ENCODE results near the gene CDH12. TPM values are rescaled to one million over a fixed set of nuclear protein-coding genes. Genes with fewer than 3 reads are reported as not detected.

The CDH12 gene
- total RNA-seq, 1 experiment from 2014 or later, result not detected

DNA sequence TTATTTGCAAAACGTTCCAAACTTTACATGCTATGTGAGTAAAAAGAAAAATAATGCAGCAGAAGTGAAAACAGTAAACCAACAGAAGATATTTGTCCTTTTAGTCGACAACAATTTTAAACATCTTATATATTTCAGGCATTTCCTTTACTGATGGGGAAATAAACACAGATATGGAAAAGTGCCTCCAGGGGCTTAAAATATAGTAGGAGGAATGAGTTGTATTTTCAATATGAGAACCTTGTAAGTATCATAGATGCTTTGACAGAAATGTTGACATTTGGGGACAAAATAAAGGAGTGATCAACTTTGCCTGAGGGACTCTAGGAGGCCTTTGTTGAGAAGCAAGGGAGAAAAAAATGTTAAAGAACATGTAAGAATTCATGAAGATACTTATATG is 1043.5 kb downstream of the CDH12 start:
- H3K9me2 ChIP-seq (replicated peaks; ENCODE audit: insufficient read depth, low read length), result no peaks in the 10 kb centered on the region
- H3K36me3 ChIP-seq (ENCODE audit: insufficient read depth, low read length), result no peaks in the 10 kb centered on the region
- no peaks in the 10 kb centered on the region for H3K27me3 ChIP-seq (ENCODE audit: low read length)
- no peaks in the 10 kb centered on the region for H3K4me1 ChIP-seq (ENCODE audit: low read length)
- H3K9ac ChIP-seq (ENCODE audit: low read length), result no peak overlapping the region
- no peak overlapping the region for H3K4me2 ChIP-seq (ENCODE audit: low read depth, low read length, poor library complexity, severe bottlenecking)
- no peak overlapping the region for H2AFZ ChIP-seq (ENCODE audit: low read length)
- no peaks in the 10 kb centered on the region for H3K9me3 ChIP-seq (ENCODE audit: low read length)
- H3K4me3 ChIP-seq (ENCODE audit: low read length), result no peak overlapping the region
- no peaks in the 10 kb centered on the region for H4K20me1 ChIP-seq (ENCODE audit: insufficient read depth, low read depth, low read length)
- no peak for DNase-seq
- no peaks in the 10 kb centered on the region for H3K79me2 ChIP-seq (ENCODE audit: low read length)
- no peak overlapping the region for H3K27ac ChIP-seq (ENCODE audit: low read length)

DNA sequence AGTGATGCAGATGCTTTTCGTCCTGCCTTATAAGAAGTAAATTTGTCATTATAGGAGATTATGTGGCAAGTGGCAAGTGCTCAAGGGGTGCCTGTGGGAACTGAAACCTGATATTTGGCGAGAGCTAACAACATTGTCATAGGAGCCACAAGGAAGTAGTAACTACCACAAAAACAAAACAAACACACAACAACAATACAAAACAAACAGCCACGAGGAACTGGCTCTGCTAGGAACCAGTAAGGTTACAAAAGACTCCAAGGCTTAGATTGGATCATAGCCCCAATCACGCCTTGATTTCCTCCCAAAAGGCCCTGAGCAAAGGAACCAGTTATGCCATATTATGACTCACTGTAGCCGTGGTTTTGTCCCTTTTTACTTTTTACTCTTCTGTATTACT is 1045.2 kb downstream of the CDH12 start:
- Histone ChIP-seq H3K4me3 (ENCODE audit: low read length) (no peak overlapping the region), H3K36me3 (ENCODE audit: insufficient read depth, low read length) (no peaks in the 10 kb centered on the region), H3K79me2 (ENCODE audit: low read length) (no peaks in the 10 kb centered on the region), H3K9me2 (replicated peaks; ENCODE audit: insufficient read depth, low read length) (no peaks in the 10 kb centered on the region), H3K9ac (ENCODE audit: low read length) (no peak overlapping the region), H2AFZ (ENCODE audit: low read length) (no peak overlapping the region), H3K4me1 (ENCODE audit: low read length) (no peaks in the 10 kb centered on the region), H4K20me1 (ENCODE audit: insufficient read depth, low read depth, low read length) (no peaks in the 10 kb centered on the region), H3K9me3 (ENCODE audit: low read length) (no peaks in the 10 kb centered on the region), H3K27me3 (ENCODE audit: low read length) (no peaks in the 10 kb centered on the region), H3K4me2 (ENCODE audit: low read depth, low read length, poor library complexity, severe bottlenecking) (no peak overlapping the region), H3K27ac (ENCODE audit: low read length) (no peak overlapping the region)
- DNase-seq, result no peak

DNA sequence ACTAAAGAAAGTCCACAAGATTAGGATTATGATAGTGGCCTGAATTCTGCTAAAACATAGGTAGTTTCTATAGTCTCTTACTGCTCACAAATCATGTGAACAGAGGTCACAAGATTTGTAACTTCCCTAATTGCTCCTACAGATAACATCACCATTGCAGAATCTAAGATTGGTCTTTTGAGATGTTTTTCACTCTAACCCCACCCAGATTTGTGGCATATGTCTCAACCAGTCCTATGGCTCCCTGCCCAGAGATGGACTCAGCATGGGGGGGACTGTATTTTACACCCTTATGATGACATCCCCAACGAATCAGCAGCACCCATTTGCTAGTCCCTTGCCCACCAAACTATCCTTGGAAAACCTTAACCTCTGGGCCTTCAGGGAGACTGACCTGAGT is 1046.2 kb downstream of the CDH12 start:
- DNase-seq, result no peak
- Histone ChIP-seq H3K79me2 (ENCODE audit: low read length) (no peaks in the 10 kb centered on the region), H3K27me3 (ENCODE audit: low read length) (no peaks in the 10 kb centered on the region), H3K4me2 (ENCODE audit: low read depth, low read length, poor library complexity, severe bottlenecking) (no peak overlapping the region), H3K27ac (ENCODE audit: low read length) (no peak overlapping the region), H3K9me3 (ENCODE audit: low read length) (no peaks in the 10 kb centered on the region), H3K9ac (ENCODE audit: low read length) (no peak overlapping the region), H3K4me3 (ENCODE audit: low read length) (no peak overlapping the region), H2AFZ (ENCODE audit: low read length) (no peak overlapping the region), H3K36me3 (ENCODE audit: insufficient read depth, low read length) (no peaks in the 10 kb centered on the region), H3K9me2 (replicated peaks; ENCODE audit: insufficient read depth, low read length) (no peaks in the 10 kb centered on the region), H3K4me1 (ENCODE audit: low read length) (no peaks in the 10 kb centered on the region), H4K20me1 (ENCODE audit: insufficient read depth, low read depth, low read length) (no peaks in the 10 kb centered on the region)

GRCh38 chr5:21806271-21806670 is 1046.9 kb downstream of the CDH12 start:
- Histone ChIP-seq H3K4me2 (ENCODE audit: low read depth, low read length, poor library complexity, severe bottlenecking) (no peak overlapping the region), H3K27me3 (ENCODE audit: low read length) (no peaks in the 10 kb centered on the region), H3K36me3 (ENCODE audit: insufficient read depth, low read length) (no peaks in the 10 kb centered on the region), H3K9ac (ENCODE audit: low read length) (no peak overlapping the region), H3K27ac (ENCODE audit: low read length) (no peak overlapping the region), H3K79me2 (ENCODE audit: low read length) (no peaks in the 10 kb centered on the region), H3K4me3 (ENCODE audit: low read length) (no peak overlapping the region), H3K9me3 (ENCODE audit: low read length) (no peaks in the 10 kb centered on the region), H3K9me2 (replicated peaks; ENCODE audit: insufficient read depth, low read length) (no peaks in the 10 kb centered on the region), H3K4me1 (ENCODE audit: low read length) (no peaks in the 10 kb centered on the region), H4K20me1 (ENCODE audit: insufficient read depth, low read depth, low read length) (no peaks in the 10 kb centered on the region), H2AFZ (ENCODE audit: low read length) (no peak overlapping the region)
- DNase-seq, result no peak

- DNase-seq, result peak; percentile 73
- Histone ChIP-seq H3K79me2 (ENCODE audit: low read length) (no peaks in the 10 kb centered on the region), H3K27ac (ENCODE audit: low read length) (no peak overlapping the region), H3K4me2 (ENCODE audit: low read depth, low read length, poor library complexity, severe bottlenecking) (no peak overlapping the region), H3K36me3 (ENCODE audit: insufficient read depth, low read length) (no peaks in the 10 kb centered on the region), H3K9me3 (ENCODE audit: low read length) (no peaks in the 10 kb centered on the region), H2AFZ (ENCODE audit: low read length) (no peak overlapping the region), H4K20me1 (ENCODE audit: insufficient read depth, low read depth, low read length) (no peaks in the 10 kb centered on the region), H3K4me1 (ENCODE audit: low read length) (no peaks in the 10 kb centered on the region), H3K9ac (ENCODE audit: low read length) (no peak overlapping the region), H3K4me3 (ENCODE audit: low read length) (no peak overlapping the region), H3K27me3 (ENCODE audit: low read length) (no peaks in the 10 kb centered on the region), H3K9me2 (replicated peaks; ENCODE audit: insufficient read depth, low read length) (no peaks in the 10 kb centered on the region)
These were observed 1050.2 kb downstream of the CDH12 start for GRCh38 chr5:21802869-21803490.

DNA sequence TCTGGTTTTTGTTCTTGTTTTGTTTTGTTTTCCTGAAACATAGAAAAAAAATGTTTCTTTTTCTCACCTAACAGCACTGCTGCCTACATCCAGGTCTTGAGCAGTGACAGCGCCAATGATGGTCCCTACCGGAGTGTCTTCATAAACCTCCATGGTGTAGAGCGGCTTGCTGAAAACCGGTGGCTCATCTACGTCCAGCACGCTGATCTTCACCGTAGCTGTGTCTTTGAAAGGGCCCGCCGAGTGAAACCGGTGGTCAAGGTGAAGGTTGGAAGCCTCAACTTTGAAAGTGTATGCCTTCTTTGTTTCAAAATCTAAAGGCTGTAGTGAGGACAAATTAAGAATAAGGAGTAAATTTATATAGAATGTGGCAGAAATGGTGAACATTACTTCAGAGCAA is 1051.0 kb downstream of the CDH12 start:
- H3K9ac ChIP-seq (ENCODE audit: low read length), result no peak overlapping the region
- no peak overlapping the region for H2AFZ ChIP-seq (ENCODE audit: low read length)
- H3K27me3 ChIP-seq (ENCODE audit: low read length), result no peaks in the 10 kb centered on the region
- no peak overlapping the region for H3K4me2 ChIP-seq (ENCODE audit: low read depth, low read length, poor library complexity, severe bottlenecking)
- H3K36me3 ChIP-seq (ENCODE audit: insufficient read depth, low read length), result no peaks in the 10 kb centered on the region
- H4K20me1 ChIP-seq (ENCODE audit: insufficient read depth, low read depth, low read length), result no peaks in the 10 kb centered on the region
- H3K79me2 ChIP-seq (ENCODE audit: low read length), result no peaks in the 10 kb centered on the region
- H3K9me3 ChIP-seq (ENCODE audit: low read length), result no peaks in the 10 kb centered on the region
- no peak overlapping the region for H3K27ac ChIP-seq (ENCODE audit: low read length)
- no peak overlapping the region for H3K4me3 ChIP-seq (ENCODE audit: low read length)
- no peaks in the 10 kb centered on the region for H3K9me2 ChIP-seq (replicated peaks; ENCODE audit: insufficient read depth, low read length)
- DNase-seq, result no peak
- H3K4me1 ChIP-seq (ENCODE audit: low read length), result no peaks in the 10 kb centered on the region

- H4K20me1 ChIP-seq (ENCODE audit: insufficient read depth, low read depth, low read length), result no peaks in the 10 kb centered on the region
- no peak overlapping the region for H3K4me2 ChIP-seq (ENCODE audit: low read depth, low read length, poor library complexity, severe bottlenecking)
- no peaks in the 10 kb centered on the region for H3K9me2 ChIP-seq (replicated peaks; ENCODE audit: insufficient read depth, low read length)
- no peak overlapping the region for H2AFZ ChIP-seq (ENCODE audit: low read length)
- DNase-seq, result no peak
- no peaks in the 10 kb centered on the region for H3K36me3 ChIP-seq (ENCODE audit: insufficient read depth, low read length)
- no peaks in the 10 kb centered on the region for H3K79me2 ChIP-seq (ENCODE audit: low read length)
- no peak overlapping the region for H3K4me3 ChIP-seq (ENCODE audit: low read length)
- no peaks in the 10 kb centered on the region for H3K4me1 ChIP-seq (ENCODE audit: low read length)
- no peaks in the 10 kb centered on the region for H3K27me3 ChIP-seq (ENCODE audit: low read length)
- H3K9ac ChIP-seq (ENCODE audit: low read length), result no peak overlapping the region
- no peaks in the 10 kb centered on the region for H3K9me3 ChIP-seq (ENCODE audit: low read length)
- H3K27ac ChIP-seq (ENCODE audit: low read length), result no peak overlapping the region
These were observed 1060.4 kb downstream of the CDH12 start for GRCh38 chr5:21792748-21793147.

GRCh38 chr5:21791304-21791703 is 1061.8 kb downstream of the CDH12 start:
- H3K36me3 ChIP-seq (ENCODE audit: insufficient read depth, low read length), result no peaks in the 10 kb centered on the region
- DNase-seq, result no peak
- no peaks in the 10 kb centered on the region for H3K79me2 ChIP-seq (ENCODE audit: low read length)
- H3K9ac ChIP-seq (ENCODE audit: low read length), result no peak overlapping the region
- H3K4me1 ChIP-seq (ENCODE audit: low read length), result no peaks in the 10 kb centered on the region
- H3K4me2 ChIP-seq (ENCODE audit: low read depth, low read length, poor library complexity, severe bottlenecking), result no peak overlapping the region
- H3K27ac ChIP-seq (ENCODE audit: low read length), result no peak overlapping the region
- H3K27me3 ChIP-seq (ENCODE audit: low read length), result no peaks in the 10 kb centered on the region
- H4K20me1 ChIP-seq (ENCODE audit: insufficient read depth, low read depth, low read length), result no peaks in the 10 kb centered on the region
- H3K9me3 ChIP-seq (ENCODE audit: low read length), result no peaks in the 10 kb centered on the region
- H3K4me3 ChIP-seq (ENCODE audit: low read length), result no peak overlapping the region
- no peak overlapping the region for H2AFZ ChIP-seq (ENCODE audit: low read length)
- H3K9me2 ChIP-seq (replicated peaks; ENCODE audit: insufficient read depth, low read length), result no peaks in the 10 kb centered on the region

DNA sequence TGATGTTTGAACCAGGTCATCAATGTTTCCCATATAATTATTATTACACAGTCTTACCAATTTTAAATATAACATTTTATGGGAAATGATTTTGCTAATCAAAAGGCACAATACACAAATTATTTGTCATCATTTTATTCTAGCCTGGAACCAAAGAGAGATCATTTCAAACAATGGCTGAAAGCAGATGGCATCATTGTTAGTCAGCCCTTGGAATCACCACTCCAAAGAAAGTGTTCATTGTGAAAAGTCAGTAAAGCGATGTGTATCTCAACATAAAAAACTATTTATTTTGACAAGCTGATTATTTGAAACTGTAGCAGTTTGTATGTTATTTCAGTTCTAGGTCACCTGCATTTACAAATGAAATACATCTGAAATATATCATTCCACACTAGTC is 1068.7 kb downstream of the CDH12 start:
- H3K9ac ChIP-seq (ENCODE audit: low read length), result no peak overlapping the region
- no peak for DNase-seq
- H3K27me3 ChIP-seq (ENCODE audit: low read length), result no peaks in the 10 kb centered on the region
- no peak overlapping the region for H3K27ac ChIP-seq (ENCODE audit: low read length)
- H3K9me2 ChIP-seq (replicated peaks; ENCODE audit: insufficient read depth, low read length), result no peaks in the 10 kb centered on the region
- H2AFZ ChIP-seq (ENCODE audit: low read length), result no peak overlapping the region
- H3K79me2 ChIP-seq (ENCODE audit: low read length), result no peaks in the 10 kb centered on the region
- no peak overlapping the region for H3K4me3 ChIP-seq (ENCODE audit: low read length)
- H3K4me1 ChIP-seq (ENCODE audit: low read length), result no peaks in the 10 kb centered on the region
- no peaks in the 10 kb centered on the region for H3K36me3 ChIP-seq (ENCODE audit: insufficient read depth, low read length)
- no peaks in the 10 kb centered on the region for H4K20me1 ChIP-seq (ENCODE audit: insufficient read depth, low read depth, low read length)
- H3K9me3 ChIP-seq (ENCODE audit: low read length), result no peaks in the 10 kb centered on the region
- no peak overlapping the region for H3K4me2 ChIP-seq (ENCODE audit: low read depth, low read length, poor library complexity, severe bottlenecking)
